GM12878 (cell line): ENCODE data around the gene MAP3K4. TPM values are rescaled to one million over a fixed set of nuclear protein-coding genes. Genes with fewer than 3 reads are reported as not detected.
"Not testable (repeated sequence)": the region's sequence is repeated elsewhere in the genome, so short reads cannot be mapped to it uniquely, and the experiment has no call there.

Experiments
- ATAC-seq: fragments of 200-7000 bp; cut with Tn5 transposase; 3 replicates; pipeline ENCODE4 v1.9.1; 2020; ENCODE audit warnings: mild to moderate bottlenecking, moderate library complexity
- BruUV-seq: library from RNA; stranded (reverse); fragments of 400-500 nt; replicated peaks from 2 replicates; lab custom pipeline; 2021; lab: Mats Ljungman, UMichigan
- CTCF ChIA-PET: fragments of 300-600 bp; sonication (Branson Sonifier 250); formaldehyde crosslinking; extraction: SDS; loops from one replicate; lab custom pipeline; 2021; ENCODE audit warnings: inconsistent platforms; lab: Yijun Ruan, JAX
- POLR2A ChIA-PET: fragments of 350-600 bp; formaldehyde crosslinking; extraction: SDS; loops from one replicate; lab custom pipeline; 2021; ENCODE audit warnings: inconsistent platforms; lab: Charles Lee
- RAD21 ChIA-PET: fragments of 300-600 bp; sonication (Branson Sonifier 250); formaldehyde crosslinking; loops from one replicate; lab custom pipeline; 2023; ENCODE audit warnings: antibody characterized with exemption; ENCODE audit not compliant: unreplicated experiment; lab: Charles Lee
- SMC1A ChIA-PET: fragments of 300-600 bp; sonication (Branson Sonifier 250); formaldehyde crosslinking; loops from one replicate; lab custom pipeline; 2023; ENCODE audit not compliant: unreplicated experiment, uncharacterized antibody; lab: Charles Lee
- DNase-seq: peaks from one replicate; pipeline ENCODE4 v3.0.0-alpha.2; 2011; ENCODE audit warnings: low read depth, low spot score
- FAIRE-seq: peaks from 3 replicates; lab custom pipeline; 2011; peaks lifted over from hg19 to GRCh38; lab: Jason Lieb, UNC
- H2AFZ ChIP-seq: 2 replicates; pipeline ENCODE4 v1.6.0; 2011; ENCODE audit warnings: low read depth, low read length, control low read depth; ENCODE audit not compliant: control insufficient read depth
- H3K27ac ChIP-seq: 2 replicates; pipeline ENCODE4 v1.5.1; 2011; ENCODE audit warnings: control low read depth; ENCODE audit not compliant: control insufficient read depth, insufficient read depth
- H3K27me3 ChIP-seq, 2 experiments: replicated peaks in 1 of 2; 2 replicates each; pipeline versions ENCODE4 v1.6.0 to v1.6.1; 2011; ENCODE audit warnings: low read length in 1 of 2; ENCODE audit not compliant: control insufficient read depth in 2 of 2, insufficient read depth in 2 of 2
- H3K36me3 ChIP-seq, 2 experiments: 2 replicates each; pipeline ENCODE4 v1.5.1; 2011; ENCODE audit warnings: low read length in 1 of 2; ENCODE audit not compliant: control insufficient read depth in 2 of 2, insufficient read depth in 2 of 2
- H3K4me1 ChIP-seq: 2 replicates; pipeline ENCODE4 v1.6.1; 2011; ENCODE audit warnings: mild to moderate bottlenecking, low read length, moderate library complexity, mixed read lengths; ENCODE audit not compliant: control insufficient read depth, insufficient read depth
- H3K4me2 ChIP-seq: 2 replicates; pipeline ENCODE4 v1.6.0; 2011; ENCODE audit warnings: control low read depth; ENCODE audit not compliant: control insufficient read depth, insufficient read depth
- H3K4me3 ChIP-seq: fragments of 200-600 bp; sonication (generic); 2 replicates; pipeline ENCODE4 v1.5.1; 2016
- H3K79me2 ChIP-seq: 2 replicates; pipeline ENCODE4 v1.6.0; 2011; ENCODE audit warnings: low read length; ENCODE audit not compliant: control insufficient read depth, insufficient read depth
- H3K9ac ChIP-seq: 2 replicates; pipeline ENCODE4 v1.8.0; 2011; ENCODE audit warnings: low read length, control low read depth, mixed read lengths; ENCODE audit not compliant: control insufficient read depth, insufficient read depth
- H3K9me3 ChIP-seq: replicated peaks from 3 replicates; pipeline ENCODE4 v1.5.1; 2011; ENCODE audit warnings: mild to moderate bottlenecking, low read length; ENCODE audit not compliant: control insufficient read depth, insufficient read depth
- H4K20me1 ChIP-seq: 2 replicates; pipeline ENCODE4 v1.6.0; 2011; ENCODE audit not compliant: control insufficient read depth, insufficient read depth
- JUNB ChIP-seq: IDR thresholded peaks from 2 replicates; pipeline ENCODE4 v1.6.1; 2016; ENCODE audit warnings: antibody characterized with exemption, mild to moderate bottlenecking
- JUND ChIP-seq: IDR thresholded peaks from 2 replicates; pipeline ENCODE4 v1.6.1; 2012; ENCODE audit warnings: low read depth, mild to moderate bottlenecking, low read length, improper control_type of control experiment, moderate library complexity
- MYB ChIP-seq: fragments of 150-350 bp; IDR thresholded peaks from 2 replicates; pipeline ENCODE4 v1.6.1; 2014; ENCODE audit warnings: mild to moderate bottlenecking, low read depth, low read length, borderline replicate concordance
- RUNX3 ChIP-seq: IDR thresholded peaks from 2 replicates; pipeline ENCODE4 v1.6.1; 2012; ENCODE audit warnings: low read length, inconsistent platforms
- WRNIP1 ChIP-seq: IDR thresholded peaks from 2 replicates; pipeline ENCODE4 v1.6.1; 2011; ENCODE audit warnings: low read depth, low read length, improper control_type of control experiment, borderline replicate concordance
- WGBS: methylation state at CpG from one replicate; pipeline ENCODE4 v1.1.6; 2016; ENCODE audit warnings: low lambda C conversion rate; ENCODE audit not compliant: insufficient replicate concordance, insufficient coverage; ENCODE audit errors: missing lambda C conversion rate; 5-methylcytosine and 5-hydroxymethylcytosine counted together
- in situ Hi-C: fragments of 300-500 bp; cut with MboI; formaldehyde crosslinking; loops from 9 replicates; pipeline ENCODE4 v1.14.3; 2018; ENCODE audit warnings: mixed read lengths
- intact Hi-C: fragments of 100-400 bp; cut with micrococcal nuclease; formaldehyde crosslinking; loops from one replicate; pipeline ENCODE4 v1.14.2; 2022; ENCODE audit not compliant: unreplicated experiment
- polyA plus RNA-seq, 11 experiments: library from polyadenylated mRNA; depleted of rRNA in 4 of 11; unstranded in 6 of 11; stranded (reverse) in 5 of 11; fragments of >200 nt; fragmentation: Nextera tagmentation in 4 of 11; fragmentation: Illumina TruSeq in 1 of 11; extraction: Ambion mirVana in 4 of 11; extraction: Trizol in 1 of 11; gene quantifications; 1 replicate in 1 of 11; 2 replicates in 10 of 11; pipeline versions ENCODE4 v1.2.1 to v1.2.3, GENCODE V29; 2011 to 2016; ENCODE audit warnings: inconsistent platforms in 2 of 11, missing spikeins in 2 of 11, low read depth in 1 of 11
- total RNA-seq, 4 experiments: library from RNA; depleted of rRNA in 3 of 4; stranded (reverse); fragments of >200 nt in 3 of 4; fragmentation: Illumina TruSeq in 1 of 4; extraction: Trizol in 1 of 4; gene quantifications; 2 replicates each; pipeline versions ENCODE4 v1.2.1 to v1.2.3, GENCODE V29; 2013 to 2021
- TF ChIP-seq, protein P1 (sequence below): fragments of 450-650 bp; IDR thresholded peaks from 2 replicates; pipeline ENCODE4 v1.6.1; 2017; ENCODE audit warnings: antibody characterized with exemption, mild to moderate bottlenecking, moderate library complexity
- TF ChIP-seq, protein P2 (sequence below): fragments of 150-350 bp; IDR thresholded peaks from 2 replicates; pipeline ENCODE4 v1.6.1; 2014; ENCODE audit warnings: mild to moderate bottlenecking, low read depth, low read length
- TF ChIP-seq, protein P3 (sequence below): fragments of 450-650 bp; IDR thresholded peaks from 2 replicates; pipeline ENCODE4 v1.6.1; 2017; ENCODE audit warnings: mild to moderate bottlenecking

MAP3K4 gene
- total and polyA plus RNA-seq, 10 of the 15 experiments (the other 5 are each of a cell fraction or from before 2014, with no cell fraction given), result 14.0 to 44.5 (median 23.1) TPM

DNA sequence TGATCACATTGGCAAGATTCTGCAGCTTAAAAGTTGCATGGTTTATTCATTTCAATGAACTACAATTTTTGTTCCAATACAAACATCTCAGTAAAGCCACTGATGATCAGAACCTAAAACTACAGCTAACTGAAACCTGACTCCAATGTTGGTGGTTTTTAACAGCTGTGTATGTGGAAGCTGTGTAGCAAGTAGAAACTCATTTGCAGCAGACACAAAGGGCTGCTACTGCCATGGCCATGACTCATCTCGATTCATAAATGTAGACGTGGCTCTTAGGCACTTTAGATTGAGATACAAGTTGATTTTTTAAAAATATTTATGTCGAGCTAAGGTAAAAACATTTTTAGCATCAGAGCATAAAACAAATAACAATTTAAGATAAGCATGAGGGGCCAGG lies 19.5 kb upstream of the MAP3K4 start:
- no peak for FAIRE-seq
- in situ Hi-C loops, result no loop called here
- TF ChIP-seq, protein P1, sequence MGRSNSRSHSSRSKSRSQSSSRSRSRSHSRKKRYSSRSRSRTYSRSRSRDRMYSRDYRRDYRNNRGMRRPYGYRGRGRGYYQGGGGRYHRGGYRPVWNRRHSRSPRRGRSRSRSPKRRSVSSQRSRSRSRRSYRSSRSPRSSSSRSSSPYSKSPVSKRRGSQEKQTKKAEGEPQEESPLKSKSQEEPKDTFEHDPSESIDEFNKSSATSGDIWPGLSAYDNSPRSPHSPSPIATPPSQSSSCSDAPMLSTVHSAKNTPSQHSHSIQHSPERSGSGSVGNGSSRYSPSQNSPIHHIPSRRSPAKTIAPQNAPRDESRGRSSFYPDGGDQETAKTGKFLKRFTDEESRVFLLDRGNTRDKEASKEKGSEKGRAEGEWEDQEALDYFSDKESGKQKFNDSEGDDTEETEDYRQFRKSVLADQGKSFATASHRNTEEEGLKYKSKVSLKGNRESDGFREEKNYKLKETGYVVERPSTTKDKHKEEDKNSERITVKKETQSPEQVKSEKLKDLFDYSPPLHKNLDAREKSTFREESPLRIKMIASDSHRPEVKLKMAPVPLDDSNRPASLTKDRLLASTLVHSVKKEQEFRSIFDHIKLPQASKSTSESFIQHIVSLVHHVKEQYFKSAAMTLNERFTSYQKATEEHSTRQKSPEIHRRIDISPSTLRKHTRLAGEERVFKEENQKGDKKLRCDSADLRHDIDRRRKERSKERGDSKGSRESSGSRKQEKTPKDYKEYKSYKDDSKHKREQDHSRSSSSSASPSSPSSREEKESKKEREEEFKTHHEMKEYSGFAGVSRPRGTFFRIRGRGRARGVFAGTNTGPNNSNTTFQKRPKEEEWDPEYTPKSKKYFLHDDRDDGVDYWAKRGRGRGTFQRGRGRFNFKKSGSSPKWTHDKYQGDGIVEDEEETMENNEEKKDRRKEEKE, result no peak
- peak; percentile 49; the same call in 1 of the 2 replicates for TF ChIP-seq RUNX3
- no peak for TF ChIP-seq WRNIP1
- TF ChIP-seq, protein P2, sequence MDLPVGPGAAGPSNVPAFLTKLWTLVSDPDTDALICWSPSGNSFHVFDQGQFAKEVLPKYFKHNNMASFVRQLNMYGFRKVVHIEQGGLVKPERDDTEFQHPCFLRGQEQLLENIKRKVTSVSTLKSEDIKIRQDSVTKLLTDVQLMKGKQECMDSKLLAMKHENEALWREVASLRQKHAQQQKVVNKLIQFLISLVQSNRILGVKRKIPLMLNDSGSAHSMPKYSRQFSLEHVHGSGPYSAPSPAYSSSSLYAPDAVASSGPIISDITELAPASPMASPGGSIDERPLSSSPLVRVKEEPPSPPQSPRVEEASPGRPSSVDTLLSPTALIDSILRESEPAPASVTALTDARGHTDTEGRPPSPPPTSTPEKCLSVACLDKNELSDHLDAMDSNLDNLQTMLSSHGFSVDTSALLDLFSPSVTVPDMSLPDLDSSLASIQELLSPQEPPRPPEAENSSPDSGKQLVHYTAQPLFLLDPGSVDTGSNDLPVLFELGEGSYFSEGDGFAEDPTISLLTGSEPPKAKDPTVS, result no peak
- no peak for TF ChIP-seq JUNB
- TF ChIP-seq, protein P3, sequence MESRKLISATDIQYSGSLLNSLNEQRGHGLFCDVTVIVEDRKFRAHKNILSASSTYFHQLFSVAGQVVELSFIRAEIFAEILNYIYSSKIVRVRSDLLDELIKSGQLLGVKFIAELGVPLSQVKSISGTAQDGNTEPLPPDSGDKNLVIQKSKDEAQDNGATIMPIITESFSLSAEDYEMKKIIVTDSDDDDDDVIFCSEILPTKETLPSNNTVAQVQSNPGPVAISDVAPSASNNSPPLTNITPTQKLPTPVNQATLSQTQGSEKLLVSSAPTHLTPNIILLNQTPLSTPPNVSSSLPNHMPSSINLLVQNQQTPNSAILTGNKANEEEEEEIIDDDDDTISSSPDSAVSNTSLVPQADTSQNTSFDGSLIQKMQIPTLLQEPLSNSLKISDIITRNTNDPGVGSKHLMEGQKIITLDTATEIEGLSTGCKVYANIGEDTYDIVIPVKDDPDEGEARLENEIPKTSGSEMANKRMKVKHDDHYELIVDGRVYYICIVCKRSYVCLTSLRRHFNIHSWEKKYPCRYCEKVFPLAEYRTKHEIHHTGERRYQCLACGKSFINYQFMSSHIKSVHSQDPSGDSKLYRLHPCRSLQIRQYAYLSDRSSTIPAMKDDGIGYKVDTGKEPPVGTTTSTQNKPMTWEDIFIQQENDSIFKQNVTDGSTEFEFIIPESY, result no peak
- TF ChIP-seq JUND, result no peak
- no peak for TF ChIP-seq MYB
- ChIA-PET SMC1A (interaction anchor here (1.0 kb wide), 1 partner anchor 40 kb away, joined by 3 read pairs; no protein-coding TSS in a partner anchor), RAD21 (no interaction called here), POLR2A (no interaction called here), CTCF (interaction anchor here (1.5 kb wide), 1 partner anchor 14 kb away, joined by 3 read pairs; no protein-coding TSS in a partner anchor)
- Histone ChIP-seq H3K9ac (no peak overlapping the region), H4K20me1 (no peaks in the 10 kb centered on the region), H3K4me3 (no peak overlapping the region), H3K4me2 (no peak overlapping the region), H3K79me2 (no peaks in the 10 kb centered on the region), H3K9me3 (no peaks in the 10 kb centered on the region), H3K4me1 (no peaks in the 10 kb centered on the region), H3K27ac (no peak overlapping the region), H3K36me3 (no peaks in the 10 kb centered on the region), H2AFZ (no peak overlapping the region), H3K27me3 (peaks cover 0 to 1% of the 10 kb centered on the region in 2 experiments; a peak in 2 of 4 replicates)
- BruUV-seq, result no TSS peak
- DNase-seq, result no peak
- no peak for ATAC-seq
- intact Hi-C loops, result no loop called here
- 4% methylated on average over 3 of the region's 3 CpGs for WGBS

DNA sequence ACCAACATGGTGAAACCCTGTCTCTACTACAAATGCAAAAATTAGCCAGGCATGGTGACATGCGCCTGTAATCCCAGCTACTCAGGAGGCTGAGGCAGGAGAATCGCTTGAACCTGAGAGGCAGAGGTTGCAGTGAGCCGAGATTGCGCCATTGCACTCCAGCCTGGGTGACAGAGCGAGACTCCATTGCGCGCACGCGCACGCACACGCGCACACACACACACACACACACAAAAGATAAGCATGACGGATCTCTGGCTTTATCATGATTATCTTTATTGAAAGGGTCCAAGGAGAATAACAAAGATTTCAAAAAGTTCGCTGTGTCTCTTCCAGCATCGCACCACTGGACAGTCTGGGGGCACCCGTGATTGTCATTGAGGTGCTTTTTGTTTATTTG lies 19.0 kb upstream of the MAP3K4 start:
- RAD21 ChIA-PET, H3K4me1 ChIP-seq, FAIRE-seq, H3K36me3 ChIP-seq, in situ Hi-C loops, H3K27me3 ChIP-seq, H2AFZ ChIP-seq, H3K4me3 ChIP-seq, H3K27ac ChIP-seq, intact Hi-C loops, BruUV-seq, H4K20me1 ChIP-seq, POLR2A ChIA-PET, H3K4me2 ChIP-seq, H3K9me3 ChIP-seq, DNase-seq, ATAC-seq, H3K9ac ChIP-seq, H3K79me2 ChIP-seq: not testable (repeated sequence)
- WGBS, result 82% methylated on average over 16 of the region's 16 CpGs
- ChIA-PET SMC1A (interaction anchor here (1.0 kb wide), 1 partner anchor 41 kb away, joined by 3 read pairs; no protein-coding TSS in a partner anchor), CTCF (interaction anchor here (1.5 kb wide), 1 partner anchor 14 kb away, joined by 3 read pairs; no protein-coding TSS in a partner anchor)
